Smooth muscle cell (in vitro differentiated cells): ENCODE measurements around the gene CBX5. TPM values are rescaled to one million over a fixed set of nuclear protein-coding genes. Genes with fewer than 3 reads are reported as not detected.

Experiments
- DNase-seq: peaks from one replicate; lab custom pipeline; 2025; ENCODE audit not compliant: unreplicated experiment; lab: John Stamatoyannopoulos, UW
- H2AFZ ChIP-seq: fragments of 200-600 bp; sonication (generic); 2 replicates; pipeline ENCODE4 v1.6.0; 2016; ENCODE audit warnings: antibody characterized with exemption, low read depth, mild to moderate bottlenecking
- H3F3A ChIP-seq: fragments of 200-600 bp; sonication (generic); 2 replicates; pipeline ENCODE4 v1.6.0; 2017; ENCODE audit warnings: antibody characterized with exemption, low read depth
- H3K27ac ChIP-seq: fragments of 200-600 bp; sonication (generic); 2 replicates; pipeline ENCODE4 v1.5.1; 2016; ENCODE audit warnings: low read depth, mild to moderate bottlenecking
- H3K27me3 ChIP-seq: fragments of 200-600 bp; sonication (generic); 2 replicates; pipeline ENCODE4 v1.6.1; 2016; ENCODE audit warnings: low read depth, mild to moderate bottlenecking
- H3K36me3 ChIP-seq: fragments of 200-600 bp; sonication (generic); 2 replicates; pipeline ENCODE4 v1.5.1; 2016; ENCODE audit warnings: low read depth
- H3K4me1 ChIP-seq: fragments of 200-600 bp; sonication (generic); 2 replicates; pipeline ENCODE4 v1.5.1; 2016; ENCODE audit warnings: low read depth
- H3K4me2 ChIP-seq: fragments of 200-600 bp; sonication (generic); 2 replicates; pipeline ENCODE4 v1.6.0; 2016; ENCODE audit warnings: mild to moderate bottlenecking
- H3K4me3 ChIP-seq: fragments of 200-600 bp; sonication (generic); 2 replicates; pipeline ENCODE4 v1.5.1; 2016; ENCODE audit warnings: mild to moderate bottlenecking
- H3K79me2 ChIP-seq: fragments of 200-600 bp; sonication (generic); 2 replicates; pipeline ENCODE4 v1.6.0; 2016; ENCODE audit warnings: low read depth, mild to moderate bottlenecking
- H3K9ac ChIP-seq: fragments of 200-600 bp; sonication (generic); 2 replicates; pipeline ENCODE4 v1.6.0; 2016; ENCODE audit warnings: low read depth
- H3K9me3 ChIP-seq: fragments of 200-600 bp; sonication (generic); replicated peaks from 2 replicates; pipeline ENCODE4 v1.5.1; 2016; ENCODE audit warnings: low read depth
- H4K20me1 ChIP-seq: fragments of 200-600 bp; sonication (generic); 2 replicates; pipeline ENCODE4 v1.6.0; 2016; ENCODE audit warnings: low read depth
- CTCF ChIP-seq: fragments of 200-600 bp; sonication (generic); IDR thresholded peaks from 2 replicates; pipeline ENCODE4 v1.5.1; 2017; ENCODE audit warnings: borderline replicate concordance, mild to moderate bottlenecking, antibody characterized with exemption; ENCODE audit not compliant: insufficient read depth, poor library complexity, severe bottlenecking
- WGBS: methylation state at CpG from one replicate; pipeline ENCODE4 v1.1.7; 2016; ENCODE audit warnings: low lambda C conversion rate; 5-methylcytosine and 5-hydroxymethylcytosine counted together
- polyA plus RNA-seq: library from polyadenylated mRNA; unstranded; fragments of >200 nt; fragmentation: Nextera tagmentation; extraction: Ambion mirVana; gene quantifications from 2 replicates; pipeline ENCODE4 v1.2.1, GENCODE V29; 2016
- total RNA-seq: library from RNA; depleted of rRNA; stranded (reverse); fragments of >200 nt; gene quantifications from 2 replicates; pipeline ENCODE4 v1.2.3, GENCODE V29; 2014

CBX5 gene
- total and polyA plus RNA-seq, 2 experiments from 2014 or later, result 26.1 to 67.4 TPM

DNA sequence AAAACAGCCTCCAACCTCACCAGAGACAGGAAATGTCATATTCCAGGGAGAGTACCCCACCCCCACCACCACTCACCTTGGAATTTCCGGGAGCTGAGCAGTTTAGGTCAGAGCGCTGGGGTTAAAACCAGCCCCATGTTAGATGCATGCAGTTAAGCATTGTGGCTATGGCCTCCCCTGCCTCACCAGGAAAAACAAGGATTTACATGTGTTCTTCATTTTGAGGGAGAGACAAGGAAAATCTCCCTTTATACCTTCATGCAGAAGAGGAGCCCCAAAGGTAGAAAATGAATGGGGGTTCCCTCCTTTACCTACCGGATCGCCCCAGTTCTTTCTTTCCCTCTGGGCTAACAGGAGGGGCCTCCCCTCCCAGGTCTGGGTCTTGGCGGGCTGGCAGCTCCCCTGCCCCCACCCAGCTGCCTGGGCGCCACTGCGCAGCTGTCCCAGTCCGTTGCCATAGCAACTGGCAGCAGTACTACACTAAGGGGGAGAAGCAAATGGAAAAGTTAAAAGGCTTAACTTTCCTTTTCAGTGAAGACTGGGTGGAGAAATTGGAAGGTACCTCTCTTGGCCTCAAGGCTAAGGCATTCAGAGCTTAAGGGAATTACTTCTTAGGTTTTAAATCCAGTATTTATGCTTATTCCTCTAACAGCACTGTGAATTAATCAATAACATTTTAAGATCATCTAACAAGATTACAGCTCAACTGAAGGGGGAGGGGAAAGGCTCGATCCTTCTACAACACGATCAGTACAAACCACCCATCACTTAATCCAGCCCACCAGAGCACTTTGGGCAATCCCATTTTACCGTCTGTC lies 20.5 kb downstream of the CBX5 start:
- peak overlapping the region; percentile 92 for H3K9ac ChIP-seq
- H3K4me2 ChIP-seq, result peak overlapping the region; percentile 87
- no peaks in the 10 kb centered on the region for H3K27me3 ChIP-seq
- peak overlapping the region; percentile 50 for H3K4me3 ChIP-seq
- no peaks in the 10 kb centered on the region for H3K9me3 ChIP-seq
- no peak for TF ChIP-seq CTCF
- WGBS, result 1% methylated on average over 11 of the region's 11 CpGs
- H3K36me3 ChIP-seq, result peaks cover 9% of the 10 kb centered on the region
- DNase-seq, result peak; percentile 25
- peaks cover 55% of the 10 kb centered on the region for H3K79me2 ChIP-seq
- H4K20me1 ChIP-seq, result no peaks in the 10 kb centered on the region
- H3K4me1 ChIP-seq, result peaks cover 57% of the 10 kb centered on the region
- peak overlapping the region; percentile 53 for H2AFZ ChIP-seq
- H3F3A ChIP-seq, result peaks cover 29% of the 10 kb centered on the region
- peak overlapping the region; percentile 95 for H3K27ac ChIP-seq

- Histone ChIP-seq H3K4me3 (peak overlapping the region; percentile 50), H3K27me3 (no peaks in the 10 kb centered on the region), H4K20me1 (no peaks in the 10 kb centered on the region), H3K79me2 (peaks cover 54% of the 10 kb centered on the region), H3K9me3 (no peaks in the 10 kb centered on the region), H3K4me1 (peaks cover 56% of the 10 kb centered on the region), H2AFZ (no peak overlapping the region), H3K27ac (peak overlapping the region; percentile 95), H3K9ac (peak overlapping the region; percentile 92), H3F3A (peaks cover 29% of the 10 kb centered on the region), H3K36me3 (peaks cover 9% of the 10 kb centered on the region), H3K4me2 (peak overlapping the region; percentile 87)
- no peak for TF ChIP-seq CTCF
- no peak for DNase-seq
These were observed 21.7 kb downstream of the CBX5 start for GRCh38 chr12:54258201-54258681.

DNA sequence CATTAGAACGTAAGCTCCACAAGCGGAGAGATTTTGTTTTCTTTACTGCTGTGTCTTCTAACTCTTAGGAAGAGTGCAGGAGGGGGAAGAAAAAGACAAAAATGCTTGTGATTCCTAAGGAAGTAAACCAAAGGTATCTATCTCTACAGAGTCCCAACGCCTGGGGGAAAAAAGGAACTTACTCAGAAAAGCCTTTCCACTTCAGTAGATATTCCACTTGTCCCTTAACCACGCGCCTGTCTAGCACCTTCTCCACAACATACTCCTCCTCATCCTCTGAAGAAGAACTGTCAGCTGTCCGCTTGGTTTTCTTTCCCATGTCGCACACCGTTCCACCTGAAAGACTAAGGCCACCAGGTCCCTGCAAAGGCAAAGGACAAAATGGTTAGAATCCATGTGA lies 22.6 kb downstream of the CBX5 start:
- Histone ChIP-seq H3F3A (peaks cover 29% of the 10 kb centered on the region), H3K27ac (peak overlapping the region; percentile 95), H3K4me3 (no peak overlapping the region), H3K9me3 (no peaks in the 10 kb centered on the region), H3K4me1 (peaks cover 47% of the 10 kb centered on the region), H3K9ac (no peak overlapping the region), H4K20me1 (no peaks in the 10 kb centered on the region), H3K36me3 (peaks cover 9% of the 10 kb centered on the region), H2AFZ (no peak overlapping the region), H3K27me3 (no peaks in the 10 kb centered on the region), H3K79me2 (peaks cover 48% of the 10 kb centered on the region), H3K4me2 (no peak overlapping the region)
- TF ChIP-seq CTCF, result no peak
- DNase-seq, result no peak
- 78% methylated on average over 8 of the region's 8 CpGs for WGBS
